Tibial nerve (tissue), 4 donors: Measurements from ENCODE around the gene SLC25A22.

Source experiments
- CTCF ChIP-seq, 5 experiments: fragments of 200-600 bp in 3 of 5; fragments of 450-650 bp in 2 of 5; sonication (generic) in 3 of 5; IDR thresholded peaks; one replicate each; pipeline ENCODE4 v1.5.1; 2016 to 2019; ENCODE audit warnings: antibody characterized with exemption in 5 of 5, mild to moderate bottlenecking in 3 of 5, moderate library complexity in 2 of 5
- EP300 ChIP-seq, 2 donors: sonication (generic); formaldehyde crosslinking; IDR thresholded peaks; one replicate each; pipeline ENCODE4 v1.6.1; 2017; ENCODE audit warnings: antibody characterized with exemption in 2 of 2, mild to moderate bottlenecking in 1 of 2
- POLR2A ChIP-seq, 2 donors: fragments of 450-650 bp; IDR thresholded peaks; one replicate each; pipeline ENCODE4 v1.6.1; 2017; ENCODE audit warnings: antibody characterized with exemption in 2 of 2, mild to moderate bottlenecking in 2 of 2, moderate library complexity in 2 of 2

- no peak for TF ChIP-seq POLR2A (IDR thresholded peaks at IDR 0.05)
- no peak for TF ChIP-seq CTCF (IDR thresholded peaks at IDR 0.05)
- no peak for TF ChIP-seq EP300 (IDR thresholded peaks at IDR 0.05)
These were observed 21.4 kb downstream of the SLC25A22 start for GRCh38 chr11:776561-777287.
